Left ventricle myocardium superior (tissue), 1 donor: Measurements from ENCODE around the gene AMOTL2. TPM values are rescaled to one million over a fixed set of nuclear protein-coding genes. Genes with fewer than 3 reads are reported as not detected.

Source experiments
- ATAC-seq: fragments of 200-7000 bp; cut with Tn5 transposase; one replicate; pipeline ENCODE4 v1.9.1; 2020; ENCODE audit warnings: mild to moderate bottlenecking, moderate library complexity
- DNase-seq: peaks from one replicate; pipeline ENCODE4 v3.0.0-alpha.2; 2020
- intact Hi-C: fragments of 100-400 bp; cut with micrococcal nuclease; formaldehyde crosslinking; loops from one replicate; pipeline ENCODE4 v1.11.0; 2022
- long read RNA-seq: library from polyadenylated mRNA; unstranded; transcript quantifications from one replicate; pipeline ENCODE4 v2.0.0, GENCODE V29; 2021
- total RNA-seq: library from RNA; stranded (reverse); fragmentation: NEBNext Ultra II Directional; extraction: Animal tissue kit (Norgen Biotek cat#: 25700); gene quantifications from one replicate; pipeline ENCODE4 v1.2.1, GENCODE V29; 2021
- donor health status: DM: no; HTN: yes; CAD: no; lungs with severe emphysema.

AMOTL2 gene
- total RNA-seq = 53.9 TPM
- long read RNA-seq, full-length matches to known transcripts = 12 of 44 reads
- long read RNA-seq, partial matches to known transcripts = 20 of 44 reads
- long read RNA-seq, other reads (novel, unspliced or antisense) = 12 of 44 reads

DNA sequence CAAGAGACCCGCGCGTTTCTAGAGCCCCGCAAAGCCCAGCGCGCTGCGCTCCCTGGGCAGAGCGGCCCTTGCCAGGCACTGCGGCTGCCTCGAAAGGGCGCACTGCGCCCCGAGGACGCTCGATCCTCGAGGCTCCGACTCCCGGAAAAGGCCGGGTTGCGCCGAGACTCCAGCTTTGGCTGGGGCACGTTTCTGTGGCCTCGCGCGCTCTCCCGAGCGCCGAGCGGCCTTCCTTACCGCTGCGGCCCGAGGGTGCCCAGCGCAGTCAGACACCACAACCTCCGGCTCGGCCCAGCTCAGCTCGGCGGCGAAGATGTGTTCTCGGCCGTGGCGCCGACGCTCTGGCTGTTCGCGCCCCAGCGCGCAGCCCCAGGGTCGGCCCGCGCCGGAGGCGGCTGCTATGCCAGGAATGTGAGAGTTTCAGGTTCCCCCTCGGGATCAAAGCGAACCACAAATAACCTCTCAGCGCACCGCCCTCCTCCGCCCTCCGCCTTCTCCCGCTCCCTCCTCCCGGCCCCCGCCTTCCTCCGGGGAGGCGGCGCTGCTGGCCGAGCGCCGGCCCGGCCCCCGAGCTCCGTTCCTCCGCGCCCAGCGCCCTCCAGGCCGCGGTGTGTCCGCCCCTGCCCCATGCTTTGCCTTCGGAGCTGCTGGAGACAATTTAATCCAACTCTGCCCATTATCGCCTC lies at the start of gene AMOTL2:
TSS of gene AMOTL2 (minus strand) at position 343 of the 686 bp plus-strand sequence. CDS start 3,014 bp downstream, outside the sequence.
- intact Hi-C loops = no loop called here
- ATAC-seq (peak; percentile 84), DNase-seq (peak; percentile 93)

GRCh38 chr3:134423153-134423552 lies 48.9 kb upstream of the AMOTL2 start:
- DNase-seq (no peak), ATAC-seq (no peak)
- intact Hi-C loops = no loop called here

GRCh38 chr3:134419960-134420321 lies 45.7 kb upstream of the AMOTL2 start:
- ATAC-seq (no peak), DNase-seq (no peak)
- intact Hi-C loops = no loop called here

DNA sequence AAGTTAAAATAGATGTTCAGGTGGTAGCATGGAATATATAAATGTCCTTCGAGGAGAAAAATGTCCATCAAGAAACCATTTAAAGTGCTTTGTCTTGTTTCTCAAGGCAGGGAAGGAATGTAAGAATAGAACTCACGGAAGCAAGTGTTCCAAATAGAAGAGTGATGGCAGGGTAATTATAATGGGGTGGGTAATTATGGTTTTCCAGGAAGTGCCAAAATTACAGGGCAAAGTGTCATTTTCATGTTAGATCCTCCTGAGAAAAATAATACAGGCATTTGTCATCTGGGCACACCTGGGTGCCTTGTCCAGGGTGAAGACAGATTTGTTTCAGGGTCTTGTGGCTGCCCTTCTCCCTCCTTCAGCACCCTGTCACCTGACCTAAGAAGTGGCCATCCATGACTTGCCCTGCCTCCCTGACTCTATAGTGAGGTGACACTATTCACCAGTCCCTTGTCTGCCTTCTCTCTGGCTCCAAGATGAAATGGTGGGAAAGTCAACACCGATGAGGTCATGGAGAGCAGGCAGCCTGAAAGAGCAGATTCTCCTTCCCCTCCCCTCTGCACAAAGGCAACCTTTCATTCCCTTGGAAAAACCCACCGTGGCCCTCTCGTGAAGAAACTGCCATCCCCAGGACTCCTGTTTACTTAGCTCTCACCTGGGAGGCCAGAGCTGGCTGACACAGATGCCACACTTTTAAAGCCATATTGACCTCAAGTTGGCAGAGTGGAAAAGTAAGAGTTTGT lies 45.1 kb upstream of the AMOTL2 start:
- ATAC-seq = no peak
- DNase-seq = no peak
- intact Hi-C loops = no loop called here

GRCh38 chr3:134409041-134409440 lies 34.8 kb upstream of the AMOTL2 start:
- intact Hi-C loops = no loop called here
- no peak for ATAC-seq

DNA sequence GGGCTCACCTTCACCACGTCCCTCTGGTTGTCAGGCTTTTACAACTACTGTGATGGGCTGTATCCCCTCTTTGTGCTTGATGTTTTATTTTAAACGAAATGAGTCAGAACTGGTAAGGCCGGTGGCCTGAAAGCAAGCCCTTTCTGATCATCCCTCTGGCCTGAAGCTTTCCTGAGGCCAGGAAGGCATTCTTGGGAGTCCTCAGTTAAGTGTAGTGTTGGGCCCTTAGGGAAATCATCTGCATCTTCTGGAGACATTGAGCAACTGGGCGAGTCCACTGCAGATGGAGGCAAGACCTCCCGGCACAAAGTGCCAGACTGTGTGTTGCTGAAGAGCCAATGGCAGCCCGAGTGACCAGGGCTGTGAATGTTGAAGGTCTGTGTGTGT lies 33.0 kb upstream of the AMOTL2 start:
- DNase-seq (no peak), ATAC-seq (peak; percentile 66)
- intact Hi-C loops = no loop called here

More at GRCh38 chr3:134409041-134409440, 34.8 kb upstream of the AMOTL2 start:
- DNase-seq = no peak

- intact Hi-C loops = no loop called here
- DNase-seq = peak; percentile 70
- peak; percentile 85 for ATAC-seq
These were observed 32.3 kb upstream of the AMOTL2 start for GRCh38 chr3:134406331-134407238.

DNA sequence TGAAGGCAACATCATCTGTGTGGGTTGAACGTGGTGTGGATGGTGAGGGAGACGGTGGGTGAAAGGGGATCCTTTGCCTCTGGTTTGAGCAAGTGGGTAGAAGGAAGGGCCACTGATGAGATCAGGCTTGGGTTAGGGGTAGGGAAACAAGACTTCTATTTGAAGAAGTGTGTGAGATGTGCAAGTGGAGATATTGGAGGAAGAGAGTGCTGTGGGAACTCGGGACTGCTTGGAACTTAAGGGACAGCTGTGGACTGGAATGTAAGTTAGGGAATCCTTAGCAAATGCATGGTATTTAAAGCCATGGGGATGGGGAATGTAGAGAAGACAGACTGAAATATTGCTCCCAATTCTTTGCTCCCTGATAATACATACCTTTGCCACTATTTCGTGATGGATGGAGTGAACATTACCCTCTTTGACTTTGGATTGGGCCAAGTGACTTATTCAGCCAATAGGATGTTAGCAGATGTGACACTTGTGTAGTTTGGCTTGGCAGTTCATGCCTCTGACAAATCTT lies 30.2 kb upstream of the AMOTL2 start:
- ATAC-seq (no peak), DNase-seq (no peak)
- intact Hi-C loops = no loop called here

DNA sequence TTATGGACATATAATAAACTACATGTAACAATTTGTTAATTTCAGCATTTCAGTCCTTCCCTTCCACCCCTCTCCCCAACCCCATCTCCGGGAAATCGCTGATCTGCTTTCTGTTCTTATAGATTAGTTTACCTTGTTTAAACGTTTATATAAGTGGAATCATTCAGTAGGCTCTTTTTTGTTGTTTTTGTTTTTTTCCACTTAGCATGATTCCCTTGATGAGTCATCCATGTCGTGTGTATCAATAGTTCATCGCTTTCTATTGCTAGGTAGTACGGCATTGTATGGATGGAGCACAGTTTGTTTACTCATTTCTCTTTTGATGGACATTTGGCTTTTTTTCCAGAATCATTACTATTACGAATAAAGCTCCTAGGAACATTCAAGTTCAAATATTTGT lies 23.5 kb upstream of the AMOTL2 start:
- intact Hi-C loops = no loop called here
- no peak for ATAC-seq

GRCh38 chr3:134395103-134395502 lies 20.9 kb upstream of the AMOTL2 start:
- no peak for DNase-seq
- peak; percentile 35 for ATAC-seq

More for the DNA sequence above, 23.5 kb upstream of the AMOTL2 start:
- no peak for DNase-seq

GRCh38 chr3:134394380-134394779 lies 20.1 kb upstream of the AMOTL2 start:
- intact Hi-C loops = no loop called here
- ATAC-seq = peak; percentile 69
- peak; percentile 39 for DNase-seq

More at GRCh38 chr3:134395103-134395502, 20.9 kb upstream of the AMOTL2 start:
- intact Hi-C loops = no loop called here

DNA sequence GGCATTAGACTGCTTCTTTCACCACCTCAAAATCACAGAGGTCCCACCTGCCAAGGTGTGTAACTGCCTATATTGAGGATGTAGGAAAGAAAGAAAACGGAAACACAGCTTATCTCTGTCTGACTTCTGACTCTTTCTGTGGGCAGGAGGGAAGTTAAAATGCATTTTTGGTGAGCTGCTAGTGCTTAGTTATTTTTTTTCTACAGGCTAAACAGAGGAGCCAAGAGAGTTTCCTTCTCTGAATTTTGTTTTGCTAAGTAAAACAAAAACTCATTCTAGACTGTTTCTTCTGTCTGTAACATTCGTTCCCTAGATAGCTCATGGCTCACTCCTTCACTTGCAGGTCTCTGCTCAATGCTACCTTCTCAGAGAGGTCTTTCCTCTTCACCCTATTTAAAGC lies 18.8 kb upstream of the AMOTL2 start:
- DNase-seq = no peak
- no peak for ATAC-seq
- intact Hi-C loops = no loop called here

DNA sequence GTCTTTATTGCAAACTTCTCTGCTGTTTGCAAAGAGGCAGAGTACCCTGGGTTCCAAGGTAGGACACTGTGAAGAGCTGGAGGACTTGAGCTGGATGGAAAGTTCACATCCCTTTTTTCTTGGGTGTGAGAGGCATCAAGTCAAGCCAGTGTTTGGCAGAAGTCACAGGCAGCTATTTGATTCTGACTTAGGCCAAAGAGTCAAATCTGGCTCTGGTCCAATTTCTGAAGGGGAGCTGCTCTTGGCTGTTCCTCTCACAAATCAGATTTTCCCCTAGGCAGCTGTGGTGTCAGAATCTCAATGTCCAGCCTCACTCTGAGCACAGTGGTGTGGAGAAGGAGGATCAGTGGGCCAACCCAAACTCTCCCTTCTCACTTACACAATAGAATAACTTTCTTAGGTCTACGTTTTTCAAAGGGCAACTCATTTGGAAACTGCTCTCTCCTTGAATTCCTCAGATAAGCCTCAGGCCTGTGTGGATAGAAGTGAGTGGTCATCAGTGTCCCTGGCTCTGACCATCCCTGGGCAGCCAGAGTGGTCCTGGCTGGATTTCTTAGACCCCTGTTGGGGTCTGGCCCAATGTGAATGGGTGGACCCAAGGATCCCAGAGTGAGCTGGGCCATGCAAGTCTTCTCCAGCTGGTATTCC lies 18.2 kb upstream of the AMOTL2 start:
- DNase-seq = no peak
- intact Hi-C loops = no loop called here
- peak; percentile 83 for ATAC-seq

- DNase-seq (no peak), ATAC-seq (no peak)
- intact Hi-C loops = no loop called here
These were observed 15.6 kb upstream of the AMOTL2 start for GRCh38 chr3:134389865-134390264.

- intact Hi-C loops = no loop called here
- ATAC-seq (no peak), DNase-seq (no peak)
These were observed 14.7 kb upstream of the AMOTL2 start for GRCh38 chr3:134388788-134389485.

GRCh38 chr3:134388292-134388691 lies 14.0 kb upstream of the AMOTL2 start:
- intact Hi-C loops = no loop called here

GRCh38 chr3:134387293-134387692 lies 13.0 kb upstream of the AMOTL2 start:
- no peak for ATAC-seq
- intact Hi-C loops = no loop called here
- DNase-seq = no peak

More at GRCh38 chr3:134388292-134388691, 14.0 kb upstream of the AMOTL2 start:
- DNase-seq (no peak), ATAC-seq (no peak)

DNA sequence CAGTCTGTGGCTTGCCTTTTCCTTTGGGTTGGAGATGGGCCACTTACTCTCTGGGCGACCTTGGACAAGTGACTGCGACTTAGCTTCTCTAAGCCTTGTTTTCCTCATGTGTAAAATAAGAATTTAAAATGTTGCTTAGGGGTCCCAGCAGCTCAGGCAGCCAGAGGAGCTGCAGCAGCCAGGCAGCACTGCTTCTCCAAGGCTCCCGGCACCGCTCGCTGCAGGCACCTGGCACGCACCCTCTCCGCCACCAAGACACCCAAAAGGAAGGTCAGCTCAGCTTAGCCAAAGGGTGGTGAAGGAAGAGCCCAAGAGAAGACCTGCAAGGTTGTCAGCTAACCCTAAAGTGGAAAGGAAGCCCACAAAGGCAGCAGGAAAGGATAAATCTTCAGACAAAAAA lies 10.7 kb upstream of the AMOTL2 start:
- intact Hi-C loops = no loop called here
- ATAC-seq (no peak), DNase-seq (no peak)
